SK-N-SH treated with all-trans-retinoic acid at 6 μM for 48 hours (cell line): ENCODE results near the gene PTPRJ.

ENCODE experiments used
- BACH2 ChIP-seq: fragments of 250-450 bp; sonication (Bioruptor Pico); IDR thresholded peaks from 2 replicates; pipeline ENCODE4 v1.9.0; 2021; ENCODE audit warnings: mild to moderate bottlenecking, borderline replicate concordance
- PPARA ChIP-seq: fragments of 250-450 bp; sonication (Bioruptor Pico); IDR thresholded peaks from 2 replicates; pipeline ENCODE4 v1.5.0; 2020; ENCODE audit warnings: mild to moderate bottlenecking, borderline replicate concordance
- ZFP3 ChIP-seq: fragments of 250-450 bp; sonication (Bioruptor Pico); IDR thresholded peaks from 2 replicates; pipeline ENCODE4 v1.5.0; 2020; ENCODE audit warnings: mild to moderate bottlenecking, moderate library complexity
- ZFP30 ChIP-seq: fragments of 450-650 bp; formaldehyde crosslinking; IDR thresholded peaks from 2 replicates; pipeline ENCODE4 v1.5.0; 2022; ENCODE audit warnings: mild to moderate bottlenecking, moderate library complexity

DNA sequence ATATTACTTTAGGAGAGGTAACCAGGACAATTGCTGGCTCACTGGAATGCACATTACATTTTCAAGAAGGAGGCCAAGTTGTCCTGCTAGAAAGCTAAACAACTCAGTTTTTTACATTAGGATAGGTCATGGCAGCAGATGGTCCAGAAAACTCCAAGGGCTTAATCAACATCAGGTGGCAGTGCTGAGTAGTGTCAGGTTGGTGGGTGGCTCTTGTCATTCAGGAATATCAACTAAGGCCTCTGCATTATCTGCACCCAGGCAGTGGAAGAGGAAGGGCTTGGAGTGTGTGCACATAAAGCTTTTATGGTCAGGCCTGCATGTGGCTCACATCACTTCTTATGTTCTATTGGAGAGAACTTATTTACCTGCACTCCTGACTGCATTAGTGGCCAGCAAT lies 204.1 kb downstream of the PTPRJ start:
- no peak for TF ChIP-seq PPARA
- no peak for TF ChIP-seq ZFP30
- TF ChIP-seq ZFP3 (CRISPR knock-in tag) = no peak
- no peak for TF ChIP-seq BACH2 (CRISPR knock-in tag)
